Esophagus (tissue), 2 donors: ENCODE results near the gene SYT8. TPM values are rescaled to one million over a fixed set of nuclear protein-coding genes. Genes with fewer than 3 reads are reported as not detected.
"Not testable (repeated sequence)": the region's sequence is repeated elsewhere in the genome, so short reads cannot be mapped to it uniquely, and the experiment has no call there.

ENCODE experiments used
- H3K27ac ChIP-seq, 2 donors: one replicate each; pipeline ENCODE4 v1.5.1; 2013; ENCODE audit warnings: low read depth in 2 of 2, mild to moderate bottlenecking in 2 of 2, inconsistent platforms in 1 of 2, low read length in 1 of 2, moderate library complexity in 1 of 2
- H3K27me3 ChIP-seq, 2 donors: one replicate each; pipeline ENCODE4 v1.6.1; 2013; ENCODE audit warnings: low read length in 2 of 2, control low read depth in 1 of 2, mild to moderate bottlenecking in 1 of 2; ENCODE audit not compliant: insufficient read depth in 2 of 2, control insufficient read depth in 1 of 2
- H3K36me3 ChIP-seq, 2 donors: one replicate each; pipeline ENCODE4 v1.6.1; 2013; ENCODE audit warnings: low read length in 1 of 2; ENCODE audit not compliant: control insufficient read depth in 2 of 2, insufficient read depth in 2 of 2
- H3K4me1 ChIP-seq, 2 donors: one replicate each; pipeline ENCODE4 v1.6.1; 2013; ENCODE audit warnings: low read length in 1 of 2; ENCODE audit not compliant: control insufficient read depth in 2 of 2, insufficient read depth in 2 of 2
- H3K4me3 ChIP-seq, 2 donors: one replicate each; pipeline ENCODE4 v1.5.1; 2013; ENCODE audit warnings: low read length in 2 of 2, mild to moderate bottlenecking in 2 of 2, low read depth in 1 of 2, moderate library complexity in 1 of 2
- H3K9me3 ChIP-seq, 2 donors: one replicate each; pipeline ENCODE4 v1.6.1; 2013; ENCODE audit warnings: mild to moderate bottlenecking in 2 of 2, low read depth in 1 of 2, low read length in 1 of 2, moderate library complexity in 1 of 2; ENCODE audit not compliant: control insufficient read depth in 2 of 2, insufficient read depth in 1 of 2
- WGBS, 2 donors: extraction: QIAGEN DNeasy Blood & Tissue Kit; methylation state at CpG; one replicate each; pipeline ENCODE4 v1.1.7; 2013; 5-methylcytosine and 5-hydroxymethylcytosine counted together
- polyA plus RNA-seq, 2 donors: library from polyadenylated mRNA; stranded (reverse); fragments of 200-250 nt; gene quantifications; one replicate each; pipeline ENCODE4 v1.2.3, GENCODE V29; 2013
- donor health status: healthy with polysubstance abuse.
- donor health status: Bipolar disorder and iron deficiency.

Gene SYT8
- polyA plus RNA-seq, 2 donors: 38.9 to 360 TPM

GRCh38 chr11:1870721-1871466 is 36.1 kb downstream of the SYT8 start:
- H3K4me1 ChIP-seq: peaks cover 0 to 20% of the 10 kb centered on the region in 2 donors
- 20 to 24% methylated on average over 50 of the region's 50 CpGs for WGBS, 2 donors
- H3K9me3 ChIP-seq: no peaks in the 10 kb centered on the region
- no peaks in the 10 kb centered on the region for H3K36me3 ChIP-seq
- H3K27me3 ChIP-seq: no peaks in the 10 kb centered on the region
- peak overlapping the region; percentile 48 to 68 for H3K27ac ChIP-seq
- H3K4me3 ChIP-seq: peak overlapping the region; percentile 21 to 50

- H3K4me3 ChIP-seq: peak overlapping the region; percentile 21 to 50
- H3K27me3 ChIP-seq: no peaks in the 10 kb centered on the region
- H3K9me3 ChIP-seq: no peaks in the 10 kb centered on the region
- H3K36me3 ChIP-seq: no peaks in the 10 kb centered on the region
- peaks cover 0 to 25% of the 10 kb centered on the region in 2 donors for H3K4me1 ChIP-seq
- WGBS, 2 donors: 49 to 80% methylated on average over 15 of the region's 15 CpGs
- peak overlapping the region; percentile 27 to 68 for H3K27ac ChIP-seq
Observed at GRCh38 chr11:1871531-1871930, 36.7 kb downstream of the SYT8 start.

GRCh38 chr11:1872267-1872985 is 37.6 kb downstream of the SYT8 start:
- Histone ChIP-seq H3K9me3 (no peaks in the 10 kb centered on the region), H3K4me1 (peaks cover 0 to 27% of the 10 kb centered on the region in 2 donors), H3K36me3 (no peaks in the 10 kb centered on the region), H3K4me3 (peak overlapping the region in 1 of 2 donors; percentile 50), H3K27me3 (no peaks in the 10 kb centered on the region), H3K27ac (peak overlapping the region; percentile 40 to 68)
- 45 to 61% methylated on average over 24 to 25 of the region's 25 CpGs for WGBS, 2 donors

- H3K4me3 ChIP-seq: peak overlapping the region in 1 of 2 donors; percentile 50
- H3K27me3 ChIP-seq: no peaks in the 10 kb centered on the region
- 21 to 39% methylated on average over 10 to 11 of the region's 11 CpGs for whole genome bisulfite sequencing, 2 donors
- H3K4me1 ChIP-seq: peaks cover 0 to 34% of the 10 kb centered on the region in 2 donors
- H3K27ac ChIP-seq: peak overlapping the region; percentile 50 to 54
- no peaks in the 10 kb centered on the region for H3K36me3 ChIP-seq
- no peaks in the 10 kb centered on the region for H3K9me3 ChIP-seq
Observed at GRCh38 chr11:1873048-1873812, 38.4 kb downstream of the SYT8 start.

GRCh38 chr11:1873813-1874150 is 39.0 kb downstream of the SYT8 start:
- not testable (repeated sequence) for H3K36me3 ChIP-seq, H3K4me3 ChIP-seq, H3K27me3 ChIP-seq, H3K9me3 ChIP-seq
- Histone ChIP-seq H3K27ac (peak overlapping the region; percentile 50 to 54), H3K4me1 (peaks cover 0 to 37% of the 10 kb centered on the region in 2 donors)
- WGBS, 2 donors: 62 to 71% methylated on average over 13 to 17 of the region's 17 CpGs

GRCh38 chr11:1874441-1875092 is 39.8 kb downstream of the SYT8 start:
- H3K4me1 ChIP-seq: peaks cover 0 to 37% of the 10 kb centered on the region in 2 donors
- not testable (repeated sequence) for H3K27me3 ChIP-seq, H3K4me3 ChIP-seq, H3K36me3 ChIP-seq, H3K9me3 ChIP-seq
- WGBS, 2 donors: 46 to 70% methylated on average over 17 of the region's 17 CpGs
- peak overlapping the region; percentile 66 to 83 for H3K27ac ChIP-seq

GRCh38 chr11:1875093-1875850 is 40.5 kb downstream of the SYT8 start:
- Histone ChIP-seq H3K27ac (peak overlapping the region; percentile 16 to 83), H3K27me3 (no peaks in the 10 kb centered on the region), H3K36me3 (no peaks in the 10 kb centered on the region), H3K4me3 (no peak overlapping the region), H3K9me3 (no peaks in the 10 kb centered on the region), H3K4me1 (peaks cover 0 to 35% of the 10 kb centered on the region in 2 donors)
- WGBS, 2 donors: 43 to 52% methylated on average over 22 to 28 of the region's 28 CpGs

- H3K27me3 ChIP-seq, H3K36me3 ChIP-seq, H3K9me3 ChIP-seq: not testable (repeated sequence)
- Histone ChIP-seq H3K4me3 (peak overlapping the region in 1 of 2 donors; percentile 2), H3K27ac (peak overlapping the region; percentile 83 to 85), H3K4me1 (peaks cover 0 to 29% of the 10 kb centered on the region in 2 donors)
- 39 to 67% methylated on average over 12 to 13 of the region's 13 CpGs for WGBS, 2 donors
Observed at GRCh38 chr11:1875851-1876301, 41.1 kb downstream of the SYT8 start.
